Upper lobe of left lung (tissue), 4 donors: Measurements from ENCODE around the gene SNX2.

Experiments used
- CTCF ChIP-seq, 6 experiments: fragments of 450-650 bp in 4 of 6; fragments of 200-600 bp in 2 of 6; sonication (generic) in 2 of 6; IDR thresholded peaks; one replicate each; pipeline ENCODE4 v1.5.1; 2016 to 2019; ENCODE audit warnings: antibody characterized with exemption in 6 of 6
- EP300 ChIP-seq, 4 donors: sonication (generic); formaldehyde crosslinking; IDR thresholded peaks; one replicate each; pipeline ENCODE4 v1.5.1; 2017; ENCODE audit warnings: antibody characterized with exemption in 4 of 4, control low read depth in 2 of 4
- POLR2AphosphoS5 ChIP-seq, 2 donors: sonication (generic); formaldehyde crosslinking; IDR thresholded peaks; one replicate each; pipeline ENCODE4 v1.5.1; 2017; ENCODE audit warnings: antibody characterized with exemption in 2 of 2

GRCh38 chr5:122755783-122756182, 19.1 kb upstream of the SNX2 start:
- no peak for TF ChIP-seq CTCF (IDR thresholded peaks at IDR 0.05)
- TF ChIP-seq EP300 (IDR thresholded peaks at IDR 0.05) = no peak
- TF ChIP-seq POLR2AphosphoS5 (IDR thresholded peaks at IDR 0.05) = no peak
